Panc1 (cell line): Measurements from ENCODE around the gene CD58.
"Not testable (repeated sequence)": the region's sequence is repeated elsewhere in the genome, so short reads cannot be mapped to it uniquely, and the experiment has no call there.

Source experiments
- CTCF ChIP-seq: fragments of 450-650 bp; IDR thresholded peaks from 2 replicates; pipeline ENCODE4 v1.5.1; 2017; ENCODE audit warnings: mild to moderate bottlenecking
- POLR2AphosphoS5 ChIP-seq: IDR thresholded peaks from 2 replicates; pipeline ENCODE4 v1.6.1; 2012; ENCODE audit warnings: mild to moderate bottlenecking, low read depth, low read length, moderate library complexity
- REST ChIP-seq, 2 experiments: IDR thresholded peaks; 2 replicates each; pipeline ENCODE4 v1.6.1; 2011 to 2012; ENCODE audit warnings: low read depth in 2 of 2, control low read depth in 1 of 2, low read length in 1 of 2, mild to moderate bottlenecking in 1 of 2, moderate library complexity in 1 of 2; ENCODE audit not compliant: insufficient read depth in 1 of 2
- SIN3A ChIP-seq: IDR thresholded peaks from 2 replicates; pipeline ENCODE4 v1.6.1; 2012; ENCODE audit warnings: low read depth, mild to moderate bottlenecking, low read length, moderate library complexity, borderline replicate concordance; ENCODE audit not compliant: insufficient read depth

- not testable (repeated sequence) for TF ChIP-seq CTCF; POLR2AphosphoS5; SIN3A; REST (IDR thresholded peaks at IDR 0.05; ENCODE audit: insufficient read depth in 1 of 2, low read depth in 2 of 2, low read length in 1 of 2)
Measured at GRCh38 chr1:116597388-116597787, 26.6 kb upstream of the CD58 start.
